GM19240 (cell line): ENCODE data around the gene TPT1.

Source experiments
- DNase-seq: peaks from one replicate; pipeline ENCODE4 v3.0.0; 2011; ENCODE audit warnings: low spot score; ENCODE audit not compliant: insufficient read length

TPT1 gene

DNA sequence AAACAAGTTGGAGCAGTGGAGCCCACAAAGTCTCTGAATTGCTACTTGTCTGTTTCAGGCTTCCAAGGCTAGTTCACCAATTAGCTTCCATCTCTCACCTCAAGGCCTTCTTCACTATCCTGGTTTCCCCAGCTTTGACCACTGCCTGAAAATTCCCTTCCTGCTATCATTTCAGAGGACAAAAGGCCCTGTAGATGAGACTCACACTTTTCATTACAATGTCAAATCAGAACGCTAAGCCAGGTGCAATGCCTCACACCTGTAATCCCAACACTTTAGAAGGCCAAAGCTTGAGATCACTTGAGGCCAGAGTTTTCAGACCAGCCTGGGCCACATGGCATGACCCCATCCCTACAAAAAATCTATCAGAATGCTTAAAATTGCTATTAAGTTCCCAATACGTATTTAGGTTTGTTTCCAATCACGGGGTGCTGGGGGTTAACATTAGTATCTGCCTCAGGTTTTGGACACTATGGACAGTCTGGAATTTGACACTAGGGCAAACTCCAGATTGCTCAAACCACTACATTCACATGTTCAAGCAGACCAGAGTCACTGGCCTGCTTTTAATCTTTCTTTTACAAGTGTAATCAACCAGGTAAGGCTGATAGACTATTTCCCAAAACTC, 5.5 kb downstream of the TPT1 start:
- no peak for DNase-seq

DNA sequence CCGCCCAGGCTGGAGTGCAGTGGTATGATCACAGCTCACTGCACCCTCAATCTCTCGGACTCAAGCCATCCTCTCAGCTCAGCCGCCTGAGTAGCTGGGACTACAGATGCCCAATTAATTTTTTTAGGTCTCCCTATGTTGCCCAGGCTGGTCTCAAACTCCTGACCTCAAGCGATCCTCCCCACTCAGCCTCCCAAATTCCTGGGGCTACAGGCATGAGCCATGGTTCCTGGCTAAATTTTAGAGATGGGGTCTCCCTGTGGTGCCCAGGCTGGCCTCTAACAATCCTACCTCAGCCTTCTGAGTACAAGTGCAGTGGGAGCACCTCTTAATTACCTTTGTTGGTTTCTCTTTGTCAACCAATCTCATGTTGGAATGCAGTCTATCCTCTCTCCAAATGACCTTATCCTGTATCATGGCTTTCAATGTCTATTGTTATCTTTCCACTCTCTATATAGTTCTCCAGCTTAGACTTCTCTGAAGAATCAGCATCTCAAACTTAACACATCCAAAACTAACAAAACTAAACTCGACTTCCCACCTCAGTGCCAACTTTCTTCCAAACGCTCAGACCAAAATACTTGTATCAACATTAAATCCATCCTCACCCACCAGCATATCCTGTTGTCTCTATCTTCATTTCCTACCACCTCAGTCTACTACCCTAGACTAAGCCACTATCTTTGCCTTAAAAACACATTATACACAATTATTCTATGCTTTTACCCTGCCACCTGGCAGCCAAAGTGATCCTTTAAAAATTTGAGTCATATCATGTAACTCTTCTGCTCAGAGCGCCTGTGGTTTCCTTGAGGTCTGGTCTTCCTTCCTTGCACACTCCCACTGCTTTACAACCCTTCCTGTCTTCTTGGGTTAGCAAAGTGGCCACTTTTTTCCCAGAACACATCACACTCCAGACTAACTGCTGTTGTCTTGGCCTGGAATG, 6.7 kb downstream of the TPT1 start:
- DNase-seq = no peak

DNA sequence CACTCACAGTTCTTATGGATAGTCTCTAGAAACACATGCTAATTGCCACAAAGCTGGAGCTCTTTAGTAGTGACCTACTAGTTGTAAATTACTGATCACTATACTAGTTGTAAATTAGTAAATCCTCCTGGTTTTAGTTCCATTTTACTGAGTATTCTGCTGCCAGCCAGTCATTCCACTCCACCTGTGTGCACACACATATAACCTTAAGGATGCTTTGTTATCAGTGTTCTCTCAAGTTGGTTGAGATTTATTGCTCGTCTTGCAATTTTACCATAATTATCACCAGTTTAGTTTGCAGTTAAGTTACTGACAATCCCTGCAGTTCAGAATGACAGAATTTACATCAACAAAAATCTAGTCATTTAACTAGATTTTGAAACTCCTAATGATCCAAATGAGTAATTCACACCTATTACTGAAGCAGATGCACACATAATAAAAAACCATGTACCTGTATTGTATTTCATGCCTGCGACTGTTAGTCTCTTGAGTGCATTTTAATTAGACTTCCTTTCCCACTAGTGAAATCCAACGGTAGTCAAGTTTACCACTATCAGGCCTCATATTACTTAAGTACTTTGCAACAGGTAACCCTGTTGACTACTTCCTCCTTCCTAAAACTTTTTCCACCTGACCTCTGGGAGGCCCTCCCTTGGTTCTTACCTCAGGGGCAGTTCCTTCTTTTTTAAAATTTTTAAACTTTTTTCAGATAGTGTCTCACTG, 7.6 kb downstream of the TPT1 start:
- no peak for DNase-seq

- no peak for DNase-seq
These were observed 8.2 kb downstream of the TPT1 start for GRCh38 chr13:45332831-45333219.

DNA sequence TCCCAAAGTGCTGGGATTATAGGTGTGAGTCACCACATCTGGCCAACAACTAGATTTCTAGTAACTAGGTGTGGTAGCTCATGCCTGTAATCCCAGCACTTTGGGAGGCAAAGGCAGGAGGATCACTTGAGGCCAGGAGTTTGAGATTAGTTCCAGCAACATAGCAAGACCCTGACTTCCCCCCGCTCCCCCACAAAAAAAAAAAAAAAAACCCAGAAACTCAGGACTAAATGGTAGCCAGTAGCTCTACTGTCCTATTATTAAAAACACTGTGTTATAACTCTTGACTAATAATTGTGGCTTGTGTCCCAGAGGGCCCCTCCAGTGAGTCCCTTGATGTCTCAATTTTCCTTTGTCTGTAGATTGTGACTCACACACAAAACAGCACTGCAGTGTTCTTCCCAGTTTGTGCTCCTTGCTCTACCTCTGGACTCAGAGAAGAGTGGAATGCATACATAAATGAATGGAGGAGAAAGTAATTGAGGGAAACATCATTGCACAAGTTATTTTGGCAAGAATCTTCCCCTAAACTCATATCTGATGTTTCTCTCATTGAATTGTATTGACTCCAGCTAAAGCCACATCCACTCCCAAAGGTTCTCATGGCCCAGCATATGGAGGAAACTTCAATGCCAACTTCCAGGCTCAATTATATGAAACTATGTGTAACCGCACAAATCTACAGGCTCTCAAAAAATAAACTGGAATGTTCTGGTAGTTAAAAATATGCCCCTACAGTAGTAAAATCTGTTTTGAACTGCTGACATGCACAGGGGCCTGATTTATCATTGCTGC, 8.8 kb downstream of the TPT1 start:
- DNase-seq = no peak

- no peak for DNase-seq
These were observed 9.3 kb downstream of the TPT1 start for GRCh38 chr13:45331692-45332035.

- DNase-seq = no peak
These were observed 9.8 kb downstream of the TPT1 start for GRCh38 chr13:45331123-45331619.

DNA sequence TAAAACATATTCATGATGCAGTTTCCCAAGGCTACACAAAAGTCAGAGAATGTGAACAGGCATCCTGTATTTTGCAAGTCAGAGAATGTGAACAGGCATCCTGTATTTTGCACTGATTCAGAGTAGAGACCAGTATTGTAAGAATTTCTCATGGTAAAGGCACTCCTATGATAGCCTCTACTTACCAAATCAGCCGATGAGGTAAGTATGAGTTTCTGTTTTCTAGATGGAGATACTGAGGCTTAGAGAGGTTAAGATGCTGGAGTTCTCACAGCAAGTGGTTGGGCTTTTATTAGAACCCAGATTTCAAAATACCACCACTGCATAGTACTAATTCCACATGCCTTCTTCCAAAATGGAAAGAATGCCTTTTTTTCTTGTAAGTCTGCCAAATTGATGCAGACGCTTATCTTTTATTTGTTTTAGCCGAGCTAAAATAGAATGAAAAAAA, 12.3 kb downstream of the TPT1 start:
- no peak for DNase-seq

DNA sequence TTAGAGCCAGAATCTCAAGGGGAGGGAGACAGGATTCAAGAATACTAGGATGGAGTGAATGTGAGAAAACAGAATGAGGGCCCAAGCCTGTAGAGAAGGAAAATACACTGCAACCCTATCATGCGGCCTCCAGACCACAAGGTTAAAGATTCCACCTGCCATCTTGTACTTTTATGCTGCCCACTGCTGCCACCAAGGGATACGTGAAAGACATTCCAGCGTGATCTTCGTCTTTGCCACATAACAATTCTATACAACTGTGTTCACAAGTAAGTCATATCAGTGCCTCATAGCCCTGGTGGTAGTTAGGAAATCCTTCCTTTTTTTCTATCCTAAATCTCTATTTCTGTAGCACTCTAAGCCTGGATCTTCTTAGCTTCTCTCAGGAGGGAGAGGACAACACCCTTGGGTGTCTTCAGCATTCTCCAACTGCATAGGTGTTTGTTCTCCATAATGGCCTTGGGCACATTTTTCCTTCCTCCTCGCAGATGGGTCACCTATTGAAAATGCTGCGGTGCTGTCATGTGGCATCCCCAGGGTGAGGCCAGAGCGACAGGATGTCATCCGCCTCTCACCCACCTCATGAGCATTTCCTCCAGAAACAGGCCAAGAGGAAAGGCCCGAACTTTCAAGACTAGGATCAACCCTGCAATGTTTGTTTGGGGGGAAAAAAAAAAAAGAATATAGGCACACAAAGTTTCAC, 13.6 kb downstream of the TPT1 start:
- no peak for DNase-seq

DNA sequence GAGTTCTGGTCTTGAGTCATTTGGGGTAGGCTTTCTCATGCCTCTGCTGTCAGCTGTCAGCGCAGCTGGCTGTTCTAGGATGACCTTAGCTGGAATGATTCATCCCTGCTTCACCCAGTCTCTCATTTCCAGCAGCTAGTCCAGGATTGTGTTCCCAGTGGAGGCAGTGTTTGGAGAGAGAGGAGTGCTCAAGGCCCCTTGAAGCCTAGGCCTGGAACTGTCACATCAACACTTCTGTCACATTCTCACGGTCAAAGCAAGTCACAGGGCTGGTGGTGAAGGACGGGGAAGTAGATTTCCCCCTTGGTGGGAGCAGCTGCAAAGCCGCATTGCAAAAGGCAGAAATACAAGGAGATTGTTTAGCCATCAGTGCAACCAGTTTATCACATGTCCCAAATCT, 15.2 kb downstream of the TPT1 start:
- no peak for DNase-seq

GRCh38 chr13:45320876-45321629, 19.9 kb downstream of the TPT1 start:
- DNase-seq = no peak

DNA sequence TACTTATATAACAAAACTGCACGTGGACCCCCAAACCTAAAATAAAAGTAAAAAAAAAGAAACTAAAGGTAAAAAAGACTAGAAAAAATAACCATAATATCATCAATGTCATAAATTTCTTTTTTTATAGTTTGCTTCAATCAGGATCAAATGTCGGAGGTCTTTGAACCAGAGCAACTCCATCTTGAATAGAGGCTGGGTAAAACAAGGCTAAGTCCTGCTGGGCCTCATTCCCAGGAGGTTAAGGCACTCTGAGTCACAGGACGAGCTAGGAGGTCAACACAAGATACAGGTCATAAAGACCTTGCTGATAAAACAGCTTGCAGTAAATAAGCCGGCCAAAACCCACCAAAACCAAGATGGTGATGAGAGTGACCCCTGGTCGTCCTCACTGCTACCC, 24.0 kb downstream of the TPT1 start:
- DNase-seq = no peak

DNA sequence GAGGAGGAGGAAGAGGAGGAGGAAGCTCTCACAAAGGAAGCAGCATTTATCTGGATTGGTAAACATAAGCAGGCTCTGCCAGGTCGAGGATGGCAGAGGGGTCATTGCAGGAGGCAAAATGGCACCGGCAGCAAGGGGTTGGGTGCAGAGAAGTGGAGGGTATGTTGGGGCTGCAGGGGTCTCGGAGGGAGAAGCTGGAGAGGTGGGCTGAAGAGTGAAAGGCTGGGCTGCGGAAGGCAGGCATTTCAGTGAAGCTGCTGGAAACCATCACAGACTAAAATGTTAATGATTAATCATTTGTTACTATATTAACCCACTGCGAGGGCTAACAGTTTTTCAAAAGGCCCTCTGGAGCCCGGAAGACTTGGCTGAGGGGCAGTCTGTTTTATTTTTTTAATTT, 24.6 kb downstream of the TPT1 start:
- no peak for DNase-seq

DNA sequence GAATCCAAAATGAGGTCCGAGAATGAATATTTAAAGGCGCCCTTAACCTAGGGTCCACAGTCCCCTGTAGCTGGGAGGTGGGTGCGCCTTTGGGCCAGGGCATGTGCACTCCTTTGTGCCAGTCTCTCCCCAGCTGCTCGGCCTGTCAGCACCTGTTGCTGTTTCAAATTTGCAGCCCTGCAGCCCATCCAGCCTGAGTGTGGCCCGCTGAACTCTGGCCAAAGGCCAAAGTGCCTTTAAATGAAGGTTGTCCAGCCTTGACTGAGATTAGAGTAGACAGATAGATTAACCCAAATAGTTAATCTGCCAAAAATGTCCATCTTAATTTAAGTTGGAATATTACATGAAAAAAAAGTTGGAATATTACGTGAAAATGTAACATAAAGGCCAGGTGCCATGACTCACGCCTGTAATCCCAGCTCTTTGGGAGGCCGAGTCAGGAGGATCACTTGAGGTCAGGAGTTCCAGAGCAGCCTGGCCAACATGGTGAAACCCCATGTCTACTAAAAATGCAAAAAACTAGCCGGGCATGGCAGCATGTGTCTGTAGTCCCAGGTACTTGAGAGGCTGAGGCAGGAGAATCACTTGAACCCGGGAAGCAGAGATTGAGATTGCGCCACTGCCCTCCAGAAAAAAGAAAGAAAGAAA, 25.3 kb downstream of the TPT1 start:
- no peak for DNase-seq

GRCh38 chr13:45314822-45315221, 26.2 kb downstream of the TPT1 start:
- no peak for DNase-seq

DNA sequence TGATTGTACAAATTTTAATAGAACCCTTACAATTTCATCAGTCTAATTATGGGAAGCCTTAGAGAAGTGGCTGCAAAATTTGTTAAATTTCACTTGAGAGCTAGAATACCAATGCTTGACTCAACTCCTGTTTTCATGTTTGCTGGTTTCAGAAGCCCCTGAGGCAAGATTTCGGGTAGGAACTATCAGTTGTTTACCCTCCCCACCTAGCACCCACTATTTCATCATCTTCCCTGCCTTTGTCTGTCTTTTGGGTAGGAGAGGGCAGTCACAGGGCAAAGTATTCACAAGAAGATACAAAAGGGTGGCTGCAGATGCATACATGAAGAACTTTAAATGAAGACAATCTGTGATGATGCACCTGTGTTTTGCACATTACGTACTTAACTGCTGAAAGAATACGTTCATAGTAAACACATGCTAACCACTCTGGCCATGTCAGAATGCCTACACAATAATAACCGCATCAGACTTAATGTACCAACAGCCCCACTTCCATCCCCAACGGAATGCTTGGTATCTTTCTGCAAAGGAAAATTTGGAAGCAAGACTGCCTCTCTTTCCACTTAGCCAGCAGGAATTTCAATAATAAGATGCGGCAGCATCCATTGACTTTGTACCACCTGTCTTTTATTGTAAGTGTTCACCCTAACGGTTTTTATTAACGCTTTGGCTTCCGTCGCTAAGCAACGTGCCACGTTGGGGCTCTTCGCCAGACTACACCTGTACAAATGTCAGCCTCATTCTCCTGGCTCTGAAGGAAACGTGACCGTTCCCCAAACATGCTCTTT, 30.4 kb downstream of the TPT1 start:
- no peak for DNase-seq

DNA sequence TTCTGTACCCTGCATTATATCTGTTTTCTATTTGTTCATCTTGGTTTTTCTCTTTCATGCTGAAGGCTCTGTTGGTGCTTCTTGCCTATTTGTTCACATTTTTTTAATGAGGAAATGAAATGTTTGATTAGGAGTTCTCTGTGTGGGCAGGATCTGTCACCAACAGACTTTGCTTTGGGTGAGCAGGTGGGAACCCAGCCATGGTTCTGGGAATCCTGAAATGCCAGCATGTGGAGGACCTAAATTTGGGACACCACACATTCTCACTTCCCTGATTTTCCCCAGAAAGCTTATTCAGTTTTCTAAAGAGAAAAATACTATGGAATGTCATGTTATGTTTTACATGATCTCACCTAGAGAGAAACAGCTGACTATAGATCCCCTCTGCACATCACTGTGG, 34.0 kb downstream of the TPT1 start:
- DNase-seq = no peak

DNA sequence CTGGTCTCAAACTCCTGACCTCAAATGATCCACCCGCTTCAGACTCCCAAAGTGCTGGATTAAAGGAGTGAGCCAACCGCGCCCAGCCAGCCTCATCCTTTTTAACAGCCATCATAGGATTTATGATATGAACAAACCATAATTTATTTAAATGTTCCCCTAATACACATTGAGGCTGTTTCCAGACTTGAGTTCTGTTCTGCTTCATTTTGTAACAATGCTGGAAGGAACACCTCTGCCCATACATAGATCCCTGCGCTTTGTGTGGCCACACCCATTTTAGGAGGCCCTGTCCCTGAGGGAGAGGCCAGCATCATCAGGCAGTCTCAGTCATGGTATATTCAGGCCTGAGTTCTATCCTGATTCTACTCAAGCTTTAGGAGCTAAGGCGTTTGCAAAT, 35.9 kb downstream of the TPT1 start:
- DNase-seq = no peak

DNA sequence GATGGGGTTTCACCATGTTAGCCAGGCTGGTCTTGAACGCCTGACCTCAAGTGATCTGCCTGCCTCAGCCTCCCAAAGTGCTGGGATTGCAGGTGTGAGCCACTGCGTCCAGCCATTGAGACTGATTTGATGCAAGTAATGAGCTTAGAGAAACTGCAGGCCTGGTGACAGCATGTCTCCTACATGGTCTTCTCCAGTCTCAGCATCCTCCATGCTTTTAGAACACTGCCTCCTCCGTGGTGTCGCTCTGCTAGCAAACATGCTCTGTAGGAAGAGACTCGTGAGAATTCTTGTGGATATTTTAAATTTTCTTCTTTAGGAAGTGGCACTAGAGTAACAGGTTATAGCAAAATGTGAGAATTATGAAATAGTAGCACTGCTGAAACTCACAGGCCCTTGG, 37.1 kb downstream of the TPT1 start:
- DNase-seq = no peak
